Karpas-422 (cell line): Measurements from ENCODE around the gene SSR1. TPM values are rescaled to one million over a fixed set of nuclear protein-coding genes. Genes with fewer than 3 reads are reported as not detected.

Source experiments
- DNase-seq: peaks from one replicate; pipeline ENCODE4 v3.0.0-alpha.2; 2015
- H2AFZ ChIP-seq: fragments of 200-600 bp; sonication (generic); 2 replicates; pipeline ENCODE4 v1.6.1; 2014; ENCODE audit warnings: antibody characterized with exemption, low read length, mixed read lengths
- H3K27ac ChIP-seq: fragments of 200-600 bp; sonication (generic); 2 replicates; pipeline ENCODE4 v1.5.1; 2014; ENCODE audit warnings: mild to moderate bottlenecking, low read length, moderate library complexity
- H3K27me3 ChIP-seq: fragments of 200-600 bp; sonication (generic); 2 replicates; pipeline ENCODE4 v1.6.1; 2014; ENCODE audit warnings: low read length, mixed read lengths
- H3K36me3 ChIP-seq: fragments of 200-600 bp; sonication (generic); 2 replicates; pipeline ENCODE4 v1.6.1; 2014; ENCODE audit warnings: low read length, mixed read lengths; ENCODE audit not compliant: insufficient read depth
- H3K4me1 ChIP-seq: fragments of 200-600 bp; sonication (generic); 2 replicates; pipeline ENCODE4 v1.6.1; 2014; ENCODE audit warnings: mild to moderate bottlenecking, low read length, mixed read lengths
- H3K4me2 ChIP-seq: fragments of 200-600 bp; sonication (generic); 2 replicates; pipeline ENCODE4 v1.6.1; 2014; ENCODE audit warnings: low read length, low read depth, mild to moderate bottlenecking; ENCODE audit not compliant: poor library complexity, severe bottlenecking
- H3K4me3 ChIP-seq: fragments of 200-600 bp; sonication (generic); 2 replicates; pipeline ENCODE4 v1.5.1; 2014; ENCODE audit warnings: mild to moderate bottlenecking, antibody characterized with exemption, low read length, mixed read lengths
- H3K79me2 ChIP-seq: fragments of 200-600 bp; sonication (generic); 2 replicates; pipeline ENCODE4 v1.6.1; 2014; ENCODE audit warnings: mild to moderate bottlenecking, low read length, mixed read lengths
- H3K9ac ChIP-seq: fragments of 200-600 bp; sonication (generic); 2 replicates; pipeline ENCODE4 v1.6.0; 2014; ENCODE audit warnings: low read length
- H3K9me2 ChIP-seq: fragments of 200-600 bp; sonication (generic), shearing (Covaris generic); replicated peaks from 2 replicates; pipeline ENCODE4 v1.6.0; 2014; ENCODE audit warnings: mild to moderate bottlenecking, low read length, moderate library complexity; ENCODE audit not compliant: insufficient read depth
- H3K9me3 ChIP-seq: fragments of 300-700, 200-600 bp; sonication (generic); 2 replicates; pipeline ENCODE4 v1.6.1; 2014; ENCODE audit warnings: low read length, mixed read lengths
- H4K20me1 ChIP-seq: fragments of 200-600 bp; sonication (generic); 2 replicates; pipeline ENCODE4 v1.6.1; 2014; ENCODE audit warnings: mild to moderate bottlenecking, antibody characterized with exemption, low read length, low read depth; ENCODE audit not compliant: insufficient read depth
- total RNA-seq: library from RNA; depleted of rRNA; stranded (reverse); fragments of >200 nt; shearing (Covaris generic); gene quantifications from 2 replicates; pipeline ENCODE4 v1.2.3, GENCODE V29; 2014; ENCODE audit warnings: low replicate concordance; rRNA removed

SSR1 gene
- total RNA-seq, 1 experiment from 2014 or later: 83.2 TPM

DNA sequence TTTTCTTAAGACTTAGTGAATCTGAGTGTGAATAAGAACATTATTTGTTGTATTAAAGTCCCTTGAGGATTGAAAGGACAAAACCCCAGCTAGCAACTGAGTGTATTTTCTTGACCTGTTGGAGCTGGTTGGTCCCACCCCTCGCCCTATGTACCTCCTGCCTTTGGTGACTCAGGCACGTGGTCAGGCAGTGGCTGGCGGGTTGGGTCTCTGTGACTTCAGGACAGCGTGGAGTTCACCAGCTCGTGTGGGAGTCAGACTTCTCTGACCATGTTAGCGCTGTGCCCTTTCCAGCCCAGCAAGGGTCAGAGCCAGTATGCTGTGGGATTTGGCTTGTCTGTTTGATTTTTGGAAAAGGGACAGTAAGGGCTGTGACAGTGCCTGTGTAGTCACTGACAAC, 93.7 kb downstream of the SSR1 start:
- Histone ChIP-seq H3K4me1 (no peaks in the 10 kb centered on the region), H3K4me2 (no peak overlapping the region), H3K9me3 (no peaks in the 10 kb centered on the region), H3K79me2 (no peaks in the 10 kb centered on the region), H4K20me1 (0 out of 2 replicates have a peak, but pooled peaks cover 3% of the 10 kb centered on the region), H3K9ac (no peak overlapping the region), H3K27ac (no peak overlapping the region), H3K36me3 (no peaks in the 10 kb centered on the region), H3K27me3 (no peaks in the 10 kb centered on the region), H3K4me3 (no peak overlapping the region), H3K9me2 (no peaks in the 10 kb centered on the region), H2AFZ (no peak overlapping the region)
- DNase-seq: no peak

DNA sequence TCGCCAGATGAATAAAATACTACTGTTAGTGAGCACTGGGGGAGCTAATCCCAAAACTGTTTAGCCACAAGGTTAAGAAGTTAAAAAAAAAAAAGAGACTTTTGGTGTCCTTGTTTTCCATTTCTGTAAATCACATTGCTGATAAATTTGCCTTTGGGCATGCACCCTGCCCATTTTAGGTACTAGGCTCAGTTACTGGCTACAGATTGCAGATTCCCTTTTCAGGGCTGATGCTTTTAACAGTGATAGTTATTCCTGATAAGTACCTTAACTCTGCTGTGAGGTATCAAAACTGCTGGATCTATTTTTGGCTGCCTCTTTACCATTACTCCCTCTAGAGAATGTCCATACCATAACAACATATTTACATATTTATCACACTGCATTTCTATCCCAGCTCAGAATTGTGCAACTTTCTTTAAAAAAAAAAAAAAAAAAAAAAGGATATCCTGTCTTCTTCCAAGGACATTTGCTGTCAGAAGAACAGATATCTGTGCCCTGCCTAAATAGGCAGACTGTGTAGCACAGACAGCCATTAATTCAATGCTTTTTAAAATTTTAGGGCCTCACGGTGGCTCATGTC, 94.5 kb downstream of the SSR1 start:
- Histone ChIP-seq H3K36me3 (no peaks in the 10 kb centered on the region), H3K4me2 (no peak overlapping the region), H4K20me1 (0 out of 2 replicates have a peak, but pooled peaks cover 3% of the 10 kb centered on the region), H3K4me1 (no peaks in the 10 kb centered on the region), H3K9ac (no peak overlapping the region), H3K9me2 (no peaks in the 10 kb centered on the region), H3K27ac (no peak overlapping the region), H3K9me3 (no peaks in the 10 kb centered on the region), H2AFZ (no peak overlapping the region), H3K79me2 (no peaks in the 10 kb centered on the region), H3K27me3 (no peaks in the 10 kb centered on the region), H3K4me3 (no peak overlapping the region)
- DNase-seq: no peak

Other genes with a start within 250 kb of the SSR1 start
- 3.2 and 5.0 TPM in 2 replicates for gene RREB1, start 205.2 kb downstream of the SSR1 start, total RNA-seq
- gene CAGE1, start 76.5 kb upstream of the SSR1 start, total RNA-seq: not detected in 2 replicates
- 36.8 and 57.0 TPM in 2 replicates for gene RIOK1, start 76.6 kb upstream of the SSR1 start, total RNA-seq
- 0.04 TPM in 1 of 2 replicates, not detected in the other for gene DSP, start 228.5 kb upstream of the SSR1 start, total RNA-seq